ENCODE data around the gene TOM1. TPM values are rescaled to one million over a fixed set of nuclear protein-coding genes. Genes with fewer than 3 reads are reported as not detected.

TOM1 gene
- polyA plus RNA-seq, 1 of the 3 experiments (the other 2 are of a cell fraction): 26.9 TPM

- no peak overlapping the region for H3K9ac ChIP-seq
- POLR2A ChIA-PET: no interaction called here
- no peak overlapping the region for H3K4me2 ChIP-seq
- CTCF ChIA-PET: interaction anchor here (0.6 to 5.3 kb wide), 6 partner anchors 8 to 234 kb away, joined by 3 to 42 read pairs (median 4); no protein-coding TSS in a partner anchor
- no peak overlapping the region for H3K4me3 ChIP-seq (ENCODE audit: low read depth in 2 of 2, low read length in 1 of 2)
- no peak for TF ChIP-seq CHD2 (IDR thresholded peaks at IDR 0.05; ENCODE audit: low read length, partially characterized antibody)
- no peak for TF ChIP-seq PBX3 (IDR thresholded peaks at IDR 0.05)
- no peak for TF ChIP-seq NRF1 (IDR thresholded peaks at IDR 0.05; ENCODE audit: low read depth, low read length)
- no peak for TF ChIP-seq USF1 (IDR thresholded peaks at IDR 0.05; ENCODE audit: borderline replicate concordance, low read depth)
- TF ChIP-seq TCF12 (IDR thresholded peaks at IDR 0.05): no peak
- TF ChIP-seq RFX5 (IDR thresholded peaks at IDR 0.05; ENCODE audit: low read length): no peak
- no peak for TF ChIP-seq MAX (IDR thresholded peaks at IDR 0.05; ENCODE audit: low read depth)
- no peak for TF ChIP-seq EP300 (IDR thresholded peaks at IDR 0.05; ENCODE audit: borderline replicate concordance in 1 of 2, low read depth in 1 of 2, low read length in 1 of 2)
- no peak for TF ChIP-seq JUND (IDR thresholded peaks at IDR 0.05)
- DNase-seq: no peak
- peaks cover 5 to 24% of the 10 kb centered on the region in 2 experiments; a peak in 2 of 4 replicates for H3K4me1 ChIP-seq (ENCODE audit: control insufficient read depth in 1 of 2, insufficient read depth in 2 of 2, low read depth in 1 of 2, low read length in 1 of 2)
- no peak overlapping the region for H2AFZ ChIP-seq (ENCODE audit: low read depth)
- peak overlapping the region in 1 of 2 experiments; percentile 73; a peak in 2 of 4 replicates for H3K27ac ChIP-seq (ENCODE audit: low read depth in 2 of 2, low read length in 1 of 2)
- no peaks in the 10 kb centered on the region for H3K9me3 ChIP-seq
- H4K20me1 ChIP-seq (ENCODE audit: insufficient read depth): no peaks in the 10 kb centered on the region
- no peaks in the 10 kb centered on the region for H3K9me2 ChIP-seq
- 82% methylated on average over 9 of the region's 9 CpGs for WGBS (ENCODE audit: low lambda C conversion rate)
- H3K36me3 ChIP-seq (replicated peaks in 1 of 2; ENCODE audit: control insufficient read depth in 1 of 2, insufficient read depth in 2 of 2, low read length in 1 of 2): no peaks in the 10 kb centered on the region
- H3F3A ChIP-seq (replicated peaks; ENCODE audit: insufficient read depth): peaks cover 4% of the 10 kb centered on the region
- no peaks in the 10 kb centered on the region for H3K27me3 ChIP-seq (ENCODE audit: insufficient read depth)
- no peaks in the 10 kb centered on the region for H3K79me2 ChIP-seq (ENCODE audit: insufficient read depth)
Observed at GRCh38 chr22:35349368-35349703, 49.6 kb downstream of the TOM1 start.

GRCh38 chr22:35349704-35350538 lies 50.2 kb downstream of the TOM1 start:
- WGBS (ENCODE audit: low lambda C conversion rate): 63% methylated on average over 13 of the region's 17 CpGs
- peak overlapping the region; percentile 90; the same call in 1 of the 2 replicates for H2AFZ ChIP-seq (ENCODE audit: low read depth)
- DNase-seq: peak; percentile 60

More at GRCh38 chr22:35349704-35350538, 50.2 kb downstream of the TOM1 start:
- Histone ChIP-seq H3K79me2 (ENCODE audit: insufficient read depth) (no peaks in the 10 kb centered on the region), H3K9me3 (no peaks in the 10 kb centered on the region), H3K9ac (no peak overlapping the region), H3F3A (replicated peaks; ENCODE audit: insufficient read depth) (peaks cover 4% of the 10 kb centered on the region), H3K9me2 (no peaks in the 10 kb centered on the region), H3K4me2 (peak overlapping the region; percentile 80; the same call in 1 of the 2 replicates), H3K27me3 (ENCODE audit: insufficient read depth) (no peaks in the 10 kb centered on the region), H3K36me3 (replicated peaks in 1 of 2; ENCODE audit: control insufficient read depth in 1 of 2, insufficient read depth in 2 of 2, low read length in 1 of 2) (no peaks in the 10 kb centered on the region), H4K20me1 (ENCODE audit: insufficient read depth) (no peaks in the 10 kb centered on the region), H3K4me1 (ENCODE audit: control insufficient read depth in 1 of 2, insufficient read depth in 2 of 2, low read depth in 1 of 2, low read length in 1 of 2) (peaks cover 5 to 24% of the 10 kb centered on the region in 2 experiments; a peak in 2 of 4 replicates), H3K27ac (ENCODE audit: low read depth in 2 of 2, low read length in 1 of 2) (peak overlapping the region in 1 of 2 experiments; percentile 73; a peak in 3 of 4 replicates), H3K4me3 (ENCODE audit: low read depth in 2 of 2, low read length in 1 of 2) (no peak overlapping the region)
- CTCF ChIA-PET: interaction anchor here (0.6 to 5.3 kb wide), 20 partner anchors 8 to 775 kb away, joined by 3 to 42 read pairs (median 4); partner anchors contain the start of gene MCM5
- TF ChIP-seq FOXJ3 (CRISPR knock-in tag; IDR thresholded peaks at IDR 0.05): peak; percentile 21; the same call in 1 of the 2 replicates
- no peak for TF ChIP-seq RAD21 (IDR thresholded peaks at IDR 0.05; ENCODE audit: low read length)
- POLR2A ChIA-PET: interaction anchor here (1.1 kb wide), 1 partner anchor 14 kb away, joined by 6 read pairs; no protein-coding TSS in a partner anchor

Data from SK-N-SH (cell line).